SK-N-SH (cell line): Measurements from ENCODE around the gene QKI.

Experiments used
- CTCF ChIP-seq: fragments of 200-600 bp; sonication (generic); IDR thresholded peaks from 2 replicates; pipeline ENCODE4 v1.6.1; 2017; ENCODE audit warnings: antibody characterized with exemption, mild to moderate bottlenecking, moderate library complexity
- EP300 ChIP-seq, 2 experiments: IDR thresholded peaks; 2 replicates each; pipeline versions ENCODE4 v1.4.0 to v1.6.1; 2012; ENCODE audit warnings: borderline replicate concordance in 1 of 2, low read depth in 1 of 2, low read length in 1 of 2
- FOXJ3 ChIP-seq: sonication (generic); formaldehyde crosslinking; IDR thresholded peaks from 2 replicates; pipeline ENCODE4 v1.5.1; 2020; ENCODE audit warnings: mild to moderate bottlenecking, missing genetic modification reagents

GRCh38 chr6:163538331-163538730, 123.8 kb downstream of the QKI start:
- no peak for TF ChIP-seq CTCF
- no peak for TF ChIP-seq EP300 (IDR thresholded peaks at IDR 0.05; ENCODE audit: borderline replicate concordance in 1 of 2, low read depth in 1 of 2, low read length in 1 of 2)
- TF ChIP-seq FOXJ3 (CRISPR knock-in tag): no peak
